Hematopoietic multipotent progenitor cell treated with erythropoietin and hydrocortisone succinate and interleukin-3 and kit ligand, for 8 days (in vitro differentiated cells): ENCODE results near the gene GPLD1.
"Not testable (repeated sequence)": the region's sequence is repeated elsewhere in the genome, so short reads cannot be mapped to it uniquely, and the experiment has no call there.

ENCODE experiments used
- DNase-seq: peaks from one replicate; pipeline ENCODE4 v3.0.0-alpha.2; 2015

GPLD1 gene

DNA sequence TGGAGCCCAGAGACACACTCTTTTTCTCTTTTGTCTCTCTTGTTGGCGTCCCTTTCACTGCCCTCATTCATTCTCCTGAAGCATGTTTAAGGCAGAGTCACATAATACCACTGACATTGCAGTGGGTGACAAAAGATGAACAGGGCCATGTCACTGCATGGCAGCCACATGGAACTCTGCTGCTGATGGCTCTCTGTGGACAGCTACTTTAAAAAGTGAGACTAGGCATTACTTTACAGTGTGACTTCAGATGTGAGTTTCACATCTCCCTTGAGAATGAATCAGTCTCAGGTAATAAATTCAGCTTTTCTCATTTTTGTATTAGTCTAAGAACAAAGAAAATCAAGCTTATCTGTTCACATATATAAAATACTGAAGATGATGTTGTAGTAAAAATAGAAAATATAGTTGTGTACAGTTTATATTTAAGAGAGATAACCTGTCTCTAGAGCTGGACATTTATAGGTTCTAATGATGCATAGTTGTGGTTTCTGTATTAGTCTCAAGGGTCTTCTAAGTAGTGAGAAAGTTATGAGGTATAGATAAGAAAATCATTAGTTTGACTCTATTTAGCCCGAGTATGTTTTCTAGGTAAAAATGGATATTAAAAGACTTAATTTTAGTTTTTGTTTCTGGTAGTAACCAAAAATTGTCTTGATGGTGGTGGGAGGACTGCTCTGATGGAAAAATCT is 80.5 kb downstream of the GPLD1 start:
- no peak for DNase-seq

DNA sequence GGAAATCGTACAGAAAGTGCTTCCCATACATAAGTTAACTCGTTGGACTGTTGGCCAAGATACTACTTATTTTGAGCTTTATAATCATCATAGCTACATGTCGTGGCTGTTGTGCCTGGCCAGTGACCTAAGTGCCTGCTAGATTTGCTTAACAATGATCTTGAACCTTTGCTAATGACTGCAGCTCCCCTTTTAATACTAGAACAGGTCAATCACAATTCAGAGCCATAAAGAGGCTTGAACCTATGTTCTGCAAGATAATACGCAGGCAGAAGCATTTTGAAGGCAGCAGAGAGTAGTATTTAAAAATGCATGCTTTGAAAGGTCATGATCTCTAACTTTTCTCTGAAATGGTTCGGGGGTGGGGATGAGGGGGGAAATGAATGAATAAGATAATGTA is 84.1 kb downstream of the GPLD1 start:
- no peak for DNase-seq

DNA sequence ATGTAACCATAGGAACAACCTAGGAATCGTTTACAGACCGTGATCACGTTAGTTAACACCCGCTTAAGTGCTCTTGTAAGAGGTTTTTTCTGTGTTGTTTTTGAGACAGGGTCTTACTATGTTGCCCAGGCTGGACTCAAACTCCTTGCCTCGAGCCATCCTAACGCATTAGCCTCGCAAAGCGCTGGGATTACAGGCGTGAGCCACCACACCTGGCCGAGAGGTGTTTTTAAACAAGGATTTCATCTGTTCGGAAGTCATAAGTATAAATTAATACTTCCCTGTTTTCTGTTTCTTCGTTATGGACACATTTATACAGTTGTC is 85.9 kb downstream of the GPLD1 start:
- peak; percentile 16 for DNase-seq

DNA sequence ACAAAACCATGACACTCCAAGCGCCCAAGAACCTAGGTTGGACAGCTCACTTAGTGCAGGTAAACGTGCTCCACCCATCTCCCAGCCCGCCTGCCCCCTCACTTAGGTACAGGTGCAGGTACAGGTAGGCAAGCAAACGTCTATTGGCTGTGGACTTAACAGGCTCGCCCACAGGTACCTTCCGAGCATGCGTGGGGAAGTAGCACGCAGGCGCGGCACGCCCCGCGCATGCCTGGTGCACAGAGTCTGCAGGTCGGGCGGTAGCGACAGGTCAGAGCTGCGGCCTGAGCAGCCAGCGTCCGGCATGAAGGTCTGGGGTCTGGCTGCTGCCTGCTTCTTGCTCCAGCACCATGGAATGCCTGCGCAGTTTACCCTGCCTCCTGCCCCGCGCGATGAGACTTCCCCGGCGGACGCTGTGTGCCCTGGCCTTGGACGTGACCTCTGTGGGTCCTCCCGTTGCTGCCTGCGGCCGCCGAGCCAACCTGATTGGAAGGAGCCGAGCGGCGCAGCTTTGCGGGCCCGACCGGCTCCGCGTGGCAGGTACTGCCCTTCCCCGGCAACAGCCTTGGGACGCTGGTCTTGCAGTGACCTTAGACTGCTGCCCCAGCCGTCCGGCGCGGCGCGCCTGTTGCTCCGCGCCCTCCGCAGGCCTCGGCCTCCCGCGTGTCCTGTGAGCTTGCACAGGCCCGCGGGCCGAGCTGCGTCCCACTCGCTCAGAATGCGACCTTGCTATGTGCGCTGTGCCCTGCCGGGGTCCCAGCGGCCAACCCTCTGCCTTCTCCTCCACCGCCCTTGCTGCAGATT is 86.5 kb downstream of the GPLD1 start, which contains the start of gene MRS2:
Gene MRS2, plus strand, starts transcription at position 240 of the 804 bp plus-strand sequence. Its CDS starts 111 bp downstream, at position 351.
- peak; percentile 82 for DNase-seq

DNA sequence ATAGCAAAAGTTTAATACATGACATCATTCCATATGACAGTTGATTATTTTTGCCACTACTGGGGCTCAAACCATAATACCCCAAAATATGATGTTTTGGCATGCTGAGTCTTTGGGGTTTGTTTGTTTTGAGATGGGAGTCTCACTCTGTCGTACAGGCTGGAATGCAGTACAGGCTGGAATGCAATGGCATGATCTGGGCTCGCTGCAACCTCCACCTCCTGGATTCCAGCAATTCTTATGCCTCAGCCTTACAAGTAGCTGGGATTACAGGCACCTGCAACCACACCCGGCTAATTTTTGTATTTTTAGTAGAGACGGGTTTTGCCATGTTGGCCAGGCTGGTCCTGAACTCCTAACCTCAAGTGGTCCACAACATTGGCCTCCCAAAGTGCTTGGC is 87.9 kb downstream of the GPLD1 start:
- DNase-seq = no peak

DNA sequence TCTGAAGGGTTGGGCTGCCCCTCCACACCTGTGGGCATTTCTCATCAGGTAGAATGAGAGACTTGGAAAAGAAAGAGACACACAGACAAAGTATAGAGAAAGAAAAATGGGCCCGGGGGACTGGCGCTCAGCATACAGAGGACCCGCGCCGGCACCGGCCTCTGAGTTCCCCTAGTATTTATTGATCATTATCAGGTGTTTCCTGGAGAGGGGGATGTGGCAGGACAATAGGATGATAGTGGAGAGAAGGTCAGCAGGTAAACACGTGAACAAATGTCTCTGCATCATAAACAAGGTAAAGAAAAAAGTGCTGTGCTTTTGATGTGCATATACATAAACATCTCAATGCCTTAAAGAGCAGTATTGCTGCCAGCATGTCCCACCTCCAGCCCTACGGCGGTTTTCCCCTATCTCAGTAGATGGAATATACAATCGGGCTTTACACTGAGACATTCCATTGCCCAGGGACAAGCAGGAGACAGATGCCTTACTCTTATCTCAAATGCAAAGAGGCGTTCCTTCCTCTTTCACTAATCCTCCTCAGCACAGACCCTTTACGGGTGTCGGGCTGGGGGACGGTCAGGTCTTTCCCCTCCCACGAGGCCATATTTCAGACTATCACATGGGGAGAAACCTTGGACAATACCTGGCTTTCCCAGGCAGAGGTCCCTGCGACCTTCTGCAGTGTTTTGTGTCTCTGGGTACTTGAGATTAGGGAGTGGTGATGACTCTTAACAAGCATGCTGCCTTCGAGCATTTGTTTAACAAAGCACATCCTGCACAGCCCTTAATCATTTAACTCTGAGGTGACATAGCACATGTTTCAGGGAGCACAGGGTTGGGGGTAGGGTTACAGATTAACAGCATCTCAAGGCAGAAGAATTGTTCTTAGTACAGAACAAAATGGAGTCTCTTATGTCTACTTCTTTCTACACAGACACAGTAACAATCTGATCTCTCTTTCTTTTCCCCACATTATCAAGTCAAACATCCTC is 89.0 kb downstream of the GPLD1 start:
- not testable (repeated sequence) for DNase-seq

DNA sequence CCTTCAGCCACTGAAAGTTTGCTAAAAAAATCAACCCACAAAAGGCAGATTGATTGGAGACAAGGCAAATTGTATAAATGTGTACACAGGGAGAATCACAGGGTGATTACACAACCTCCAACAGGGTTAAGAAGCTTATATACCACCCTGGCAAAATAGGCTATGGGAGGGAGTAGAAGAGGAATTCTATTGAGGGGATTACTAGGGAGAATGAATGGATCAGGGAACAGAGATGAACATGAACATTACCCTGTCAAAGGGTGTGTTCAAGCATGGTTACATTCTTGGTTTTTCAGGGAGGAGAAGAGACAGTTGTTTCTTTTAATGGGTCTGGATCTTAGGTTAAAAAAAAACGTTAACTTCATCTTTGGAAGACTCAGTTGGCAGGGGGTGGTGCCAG is 91.7 kb downstream of the GPLD1 start:
- no peak for DNase-seq

DNA sequence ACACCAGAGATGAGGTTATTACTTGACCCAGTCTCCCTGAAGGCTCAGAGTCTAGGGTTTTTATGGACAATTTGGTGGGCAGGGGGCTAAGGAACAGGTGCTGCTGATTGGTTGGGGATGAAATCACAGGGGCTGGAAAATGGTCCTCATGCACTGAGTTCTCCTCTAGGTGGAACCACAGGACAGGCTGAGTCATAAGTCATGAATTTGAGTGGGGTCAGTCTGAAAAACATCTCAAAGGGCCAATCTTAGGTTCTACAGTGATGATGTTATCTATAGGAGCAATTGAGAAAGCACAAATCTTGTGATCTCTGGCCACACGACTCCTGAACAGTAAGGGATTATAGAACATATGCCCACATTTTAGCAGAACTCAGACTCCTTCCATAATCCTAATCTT is 92.6 kb downstream of the GPLD1 start:
- no peak for DNase-seq

DNA sequence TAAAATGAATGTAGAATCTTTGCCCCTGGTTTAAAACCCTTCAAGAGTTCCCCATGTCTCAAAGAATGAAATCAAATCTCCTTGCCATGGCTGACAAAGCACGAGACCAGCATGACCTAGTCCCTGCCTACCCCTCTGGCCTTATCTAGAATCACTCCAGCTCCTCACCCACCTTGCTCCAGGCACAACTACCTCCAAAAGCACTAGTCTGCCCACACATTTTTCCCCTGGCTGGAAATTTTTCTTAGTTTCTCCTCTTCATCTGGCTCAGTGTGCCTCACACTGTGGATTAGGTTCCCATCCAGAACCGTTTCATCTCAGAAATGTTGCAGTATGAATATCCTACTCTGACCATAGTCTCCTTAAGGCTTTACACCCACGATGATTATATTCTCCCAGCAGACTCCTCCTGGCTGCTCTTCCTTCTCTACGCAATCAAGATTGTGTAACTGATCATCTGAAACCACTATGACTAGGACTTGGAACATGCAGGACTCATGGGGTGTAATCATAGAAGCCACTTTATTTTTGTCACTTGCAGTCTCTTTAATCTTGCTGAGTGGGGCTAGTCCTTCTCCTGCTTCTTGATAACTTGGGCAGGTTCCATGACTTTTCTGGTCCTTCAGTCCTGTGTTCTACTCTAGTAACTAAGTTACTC is 94.5 kb downstream of the GPLD1 start:
- DNase-seq = no peak

DNA sequence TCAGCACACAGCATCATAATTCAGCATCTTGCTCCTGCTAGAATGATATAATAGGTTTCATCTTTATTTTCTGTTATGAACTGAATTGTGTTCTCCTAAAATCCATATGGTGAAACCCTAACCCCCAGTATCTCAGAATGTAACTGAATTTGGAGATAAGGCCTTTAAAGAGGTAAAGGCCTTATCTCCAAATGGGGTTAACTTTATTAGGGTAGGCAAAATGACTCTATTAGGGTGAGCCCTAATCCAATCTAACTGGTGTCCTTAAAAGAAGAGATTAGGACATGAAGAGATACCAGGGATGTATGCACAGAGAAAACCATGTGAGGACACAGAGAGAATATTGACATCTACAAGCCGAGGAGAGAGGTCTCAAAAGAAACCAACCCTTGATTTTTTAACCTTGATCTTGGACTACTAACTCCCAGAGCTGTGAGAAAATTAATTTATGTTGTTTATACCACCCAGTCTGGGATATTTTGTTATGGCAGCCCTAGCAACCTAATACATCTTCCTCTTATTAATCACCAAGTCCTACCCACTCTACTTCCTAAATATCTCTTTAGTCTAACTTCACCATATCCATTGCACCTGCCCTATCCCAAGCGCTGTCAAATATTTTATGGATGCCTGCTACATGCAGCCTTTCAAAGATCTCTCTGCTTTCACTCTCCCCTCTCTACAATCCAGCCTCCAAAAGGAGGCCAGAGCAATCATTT is 95.2 kb downstream of the GPLD1 start:
- no peak for DNase-seq

DNA sequence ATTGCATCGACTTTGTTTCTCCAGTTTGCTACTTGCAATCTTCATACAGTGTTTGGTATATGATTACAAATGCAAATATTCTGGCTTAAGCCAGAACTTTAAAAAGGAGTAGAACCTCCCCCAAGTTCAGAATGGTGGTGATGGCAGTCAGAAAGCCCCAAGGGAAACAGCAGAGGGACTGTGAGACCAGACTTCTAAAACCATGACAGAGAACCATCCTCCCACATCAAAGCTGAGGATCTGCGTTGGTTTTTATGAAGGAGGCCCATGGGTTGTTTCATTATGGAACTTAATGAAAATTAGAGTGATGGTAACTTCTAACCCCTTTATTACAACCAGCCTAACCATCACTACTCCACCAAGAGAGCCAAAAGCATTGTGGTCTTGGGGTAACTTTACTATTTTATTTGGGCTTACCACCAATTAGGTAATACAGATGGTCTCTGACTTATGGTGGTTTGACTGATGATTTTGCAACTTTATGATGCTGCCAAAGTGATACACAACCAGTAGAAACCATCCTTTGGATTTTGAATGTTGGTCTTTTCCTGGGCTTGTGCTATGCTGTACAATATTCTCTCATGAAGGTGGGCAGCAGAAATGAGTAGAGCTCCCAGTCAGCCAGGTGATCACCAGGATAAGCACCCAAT is 97.5 kb downstream of the GPLD1 start:
- DNase-seq = no peak

DNA sequence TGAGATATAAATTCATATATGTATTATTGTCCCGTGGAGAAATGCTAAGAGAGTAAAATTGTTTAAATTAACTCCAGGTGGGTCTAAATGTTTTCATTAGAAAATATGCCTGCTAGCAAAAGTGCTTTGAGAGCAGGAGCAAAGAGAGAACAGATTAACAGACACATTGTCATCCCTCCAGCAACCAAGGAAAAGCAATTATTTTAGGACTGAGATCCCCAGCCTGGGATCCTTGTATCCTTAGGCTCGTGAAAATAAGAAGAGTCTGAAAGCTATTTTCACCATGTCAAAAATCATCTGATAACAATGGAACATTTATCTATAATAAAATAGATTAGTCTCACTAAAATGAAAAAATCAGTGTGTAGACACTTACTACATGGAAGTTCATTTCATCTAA is 98.2 kb downstream of the GPLD1 start:
- DNase-seq = no peak

DNA sequence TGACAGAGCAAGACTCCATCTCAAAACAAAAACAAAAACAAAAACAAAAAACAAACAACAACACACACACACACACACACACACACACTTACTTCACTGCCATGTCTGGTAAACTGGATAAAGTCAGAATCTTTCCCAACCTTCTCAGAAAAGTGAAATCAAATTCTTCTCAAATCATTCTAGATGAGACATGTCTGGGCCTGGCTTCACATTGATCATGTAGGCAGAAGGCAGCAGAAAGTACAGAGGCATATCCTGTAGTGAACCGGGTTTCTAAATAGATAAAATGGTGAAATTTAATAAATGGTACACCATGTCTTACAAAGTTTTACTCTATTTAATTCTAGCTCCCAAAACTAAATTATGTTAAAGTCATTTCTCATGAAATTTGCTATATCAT is 101.6 kb downstream of the GPLD1 start:
- DNase-seq = no peak

DNA sequence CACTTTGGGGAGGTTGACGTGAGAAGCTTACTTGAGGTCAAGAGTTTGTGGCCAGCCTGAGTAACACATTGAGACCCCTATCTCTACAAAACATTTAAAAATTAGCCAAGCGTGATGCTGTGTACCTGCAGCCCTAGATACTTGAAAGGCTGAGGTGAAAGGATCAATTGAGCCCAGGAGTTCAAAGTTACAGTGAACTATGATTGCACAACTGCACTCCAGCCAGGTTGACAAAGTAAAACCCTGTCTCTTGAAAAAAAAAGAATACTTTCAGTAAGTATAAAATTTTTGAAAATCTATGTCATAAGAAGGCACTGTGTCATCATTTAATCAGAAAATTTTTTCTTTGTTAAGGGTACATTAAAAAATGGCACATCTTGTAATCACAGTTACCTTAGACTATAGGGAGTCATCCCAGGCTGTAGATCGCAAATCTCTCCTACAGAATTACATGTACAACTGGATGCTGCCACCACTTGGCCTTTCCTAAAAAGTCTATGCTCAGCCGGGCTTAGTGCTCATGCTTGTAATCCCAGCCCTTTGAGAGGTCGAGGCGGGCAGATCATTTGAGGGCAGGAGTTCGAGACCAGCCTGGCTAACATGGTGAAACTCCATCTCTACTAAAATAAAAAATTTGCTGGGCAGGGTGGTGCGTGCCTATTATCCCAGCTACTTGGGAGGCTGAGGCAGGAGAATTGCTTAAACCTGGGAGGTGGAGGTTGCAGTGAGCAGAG is 103.7 kb downstream of the GPLD1 start:
- DNase-seq = no peak

DNA sequence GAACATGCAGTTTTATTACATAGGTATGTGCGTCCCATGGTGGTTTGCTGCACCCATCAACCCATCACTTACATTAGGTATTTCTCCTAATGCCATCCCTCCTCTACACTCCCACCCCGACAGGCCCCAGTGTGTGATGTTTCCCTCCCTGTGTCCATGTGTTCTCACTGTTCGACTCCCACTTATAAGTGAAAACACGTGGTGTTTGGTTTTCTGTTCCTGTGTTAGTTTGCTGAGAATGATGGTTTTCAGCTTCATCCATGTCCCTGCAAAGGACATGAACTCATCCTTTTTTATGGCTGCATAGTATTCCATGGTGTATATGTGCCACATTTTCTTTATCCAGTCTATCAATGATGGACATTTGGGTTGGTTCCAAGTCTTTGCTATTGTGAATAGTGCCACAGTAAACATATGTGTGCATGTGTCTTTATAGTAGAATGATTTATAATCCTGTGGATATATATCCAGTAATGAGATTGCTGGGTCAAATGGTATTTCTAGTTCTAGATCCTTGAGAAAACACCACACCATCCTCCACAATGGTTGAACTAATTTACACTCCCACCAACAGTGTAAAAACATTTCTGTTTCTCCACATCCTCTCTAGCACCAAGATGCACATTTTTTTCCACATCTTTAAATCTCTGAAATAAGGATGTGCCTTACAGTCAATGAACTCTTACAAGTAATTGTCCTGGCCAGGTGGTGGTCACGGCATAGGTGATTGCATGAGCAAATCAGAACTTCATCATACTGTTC is 104.8 kb downstream of the GPLD1 start:
- not testable (repeated sequence) for DNase-seq

DNA sequence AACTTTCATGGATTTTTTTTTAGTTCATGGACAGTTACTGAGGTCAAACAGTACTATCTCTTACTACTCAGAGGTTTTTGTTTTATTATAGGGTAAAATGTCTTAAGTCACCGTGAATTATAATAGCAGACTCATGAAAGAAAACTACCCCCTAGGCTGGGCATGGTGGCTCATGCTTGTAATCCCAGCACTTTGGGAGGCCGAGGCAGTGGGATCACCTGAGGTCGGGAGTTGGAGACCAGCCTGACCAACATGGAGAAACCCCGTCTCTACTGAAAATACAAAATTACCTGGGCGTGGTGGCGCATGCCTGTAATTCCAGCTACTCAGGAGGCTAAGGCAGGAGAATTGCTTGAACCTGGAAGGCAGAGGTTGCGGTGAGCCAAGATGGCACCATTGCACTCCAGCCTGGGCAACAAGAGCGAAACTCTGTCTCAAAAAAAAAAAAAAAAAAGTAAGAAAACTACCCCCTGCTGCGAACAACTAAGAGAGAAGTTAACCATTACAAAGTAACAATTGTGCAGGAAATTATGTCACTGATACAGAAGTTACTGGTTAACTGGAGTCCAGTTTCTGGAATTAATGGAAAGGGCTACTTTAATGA is 106.4 kb downstream of the GPLD1 start:
- not testable (repeated sequence) for DNase-seq

DNA sequence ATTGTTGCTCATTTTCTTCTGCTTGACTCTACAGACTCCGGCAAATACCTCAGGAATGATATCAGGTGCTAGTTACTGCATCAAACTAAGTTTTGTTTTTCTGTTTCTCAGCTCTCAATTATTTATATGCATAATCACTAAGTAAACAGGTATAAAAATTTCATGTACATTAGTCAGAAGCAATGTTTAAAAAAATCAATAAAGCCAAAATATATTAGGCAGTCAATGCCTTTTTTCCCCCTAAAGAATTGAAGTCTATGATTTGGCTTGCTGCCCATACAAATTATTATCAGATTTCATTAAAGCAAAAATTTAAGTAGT is 107.2 kb downstream of the GPLD1 start:
- no peak for DNase-seq

DNA sequence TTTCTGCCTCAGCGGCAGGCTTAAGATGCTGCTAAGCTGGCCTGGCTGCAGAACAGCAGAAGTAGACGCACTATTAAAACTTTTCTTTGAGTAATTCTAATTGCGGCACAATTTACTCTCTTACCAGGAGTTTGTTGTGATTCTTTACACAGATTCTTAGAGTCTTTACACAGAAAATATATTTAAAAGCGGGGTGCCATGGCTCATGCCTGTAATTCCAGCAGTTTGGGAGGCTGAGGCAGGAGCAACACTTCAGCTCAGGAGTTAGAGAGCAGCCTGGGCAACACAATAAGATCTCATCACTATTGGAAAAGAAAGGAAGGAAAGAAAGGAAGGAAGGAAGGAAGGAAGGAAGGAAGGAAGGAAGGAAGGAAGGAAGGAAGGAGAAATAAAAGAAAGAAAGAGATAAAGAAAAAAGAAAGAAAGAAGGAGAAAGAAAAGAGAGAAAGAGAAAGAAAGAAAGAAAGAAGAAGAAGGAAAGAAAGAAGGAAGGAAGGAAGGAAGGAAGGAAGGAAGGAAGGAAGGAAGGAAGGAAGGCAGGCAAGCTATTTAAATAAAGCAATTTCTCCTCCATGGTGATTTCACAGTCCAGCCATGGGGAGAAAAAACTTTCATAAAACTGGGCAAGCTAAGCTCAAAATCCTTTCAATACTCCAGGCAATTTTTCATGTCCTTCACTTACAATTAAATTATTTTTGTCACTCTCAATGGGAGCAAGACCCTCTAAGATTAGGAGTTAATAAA is 107.7 kb downstream of the GPLD1 start:
- DNase-seq = no peak
